NT2/D1 (cell line): ENCODE measurements around the gene KRT73.

Source experiments
- DNase-seq: peaks from one replicate; pipeline ENCODE4 v3.0.0-alpha.2; 2011; ENCODE audit warnings: low read depth, low spot score
- H3K27me3 ChIP-seq: 2 replicates; pipeline ENCODE4 v1.6.0; 2011; ENCODE audit warnings: mild to moderate bottlenecking; ENCODE audit not compliant: insufficient read length, insufficient read depth
- H3K36me3 ChIP-seq: 2 replicates; pipeline ENCODE4 v1.6.1; 2011; ENCODE audit warnings: mild to moderate bottlenecking, low read length, mixed read lengths; ENCODE audit not compliant: insufficient read depth, insufficient read length
- H3K4me1 ChIP-seq: 2 replicates; pipeline ENCODE4 v1.5.1; 2011; ENCODE audit not compliant: insufficient read depth, insufficient read length
- H3K4me3 ChIP-seq: 2 replicates; pipeline ENCODE4 v1.5.1; 2011; ENCODE audit warnings: low read depth; ENCODE audit not compliant: insufficient read length
- H3K9ac ChIP-seq: 2 replicates; pipeline ENCODE4 v1.6.0; 2011; ENCODE audit warnings: low read depth; ENCODE audit not compliant: insufficient read length
- H3K9me3 ChIP-seq: 2 replicates; pipeline ENCODE4 v1.5.1; 2011; ENCODE audit warnings: mild to moderate bottlenecking, low read length; ENCODE audit not compliant: insufficient read depth
- SUZ12 ChIP-seq: IDR thresholded peaks from 2 replicates; pipeline ENCODE4 v1.6.1; 2011; ENCODE audit not compliant: insufficient read length, insufficient read depth; ENCODE audit errors: extremely low read depth
- YY1 ChIP-seq: IDR thresholded peaks from 2 replicates; pipeline ENCODE4 v1.6.1; 2011; ENCODE audit not compliant: insufficient read length, insufficient read depth
- ZNF274 ChIP-seq: IDR thresholded peaks from 2 replicates; pipeline ENCODE4 v1.6.1; 2011; ENCODE audit warnings: mild to moderate bottlenecking, low read depth, low read length

The KRT73 gene

DNA sequence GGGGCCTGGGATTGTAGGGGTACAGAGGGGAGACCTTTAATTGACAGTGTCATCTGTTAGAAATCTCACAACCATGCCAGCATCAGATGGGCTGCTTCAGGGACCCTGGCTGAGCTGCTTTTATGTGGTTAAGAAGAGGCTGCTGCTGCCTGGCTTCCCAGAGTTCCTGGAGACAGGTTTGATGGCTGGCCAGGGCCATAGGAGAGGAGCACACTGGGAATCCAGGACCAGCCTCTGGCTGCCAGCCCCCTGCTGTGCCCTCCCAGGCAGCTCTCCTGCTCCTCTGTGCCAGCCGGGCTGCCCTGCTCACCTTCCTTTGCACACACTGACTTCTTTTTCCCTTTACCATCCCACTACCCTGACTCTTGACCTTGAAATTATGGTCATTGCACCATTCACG, 507 bp upstream of the KRT73 start:
- H3K27me3 ChIP-seq, result peaks cover 4% of the 10 kb centered on the region
- H3K36me3 ChIP-seq, result no peaks in the 10 kb centered on the region

DNA sequence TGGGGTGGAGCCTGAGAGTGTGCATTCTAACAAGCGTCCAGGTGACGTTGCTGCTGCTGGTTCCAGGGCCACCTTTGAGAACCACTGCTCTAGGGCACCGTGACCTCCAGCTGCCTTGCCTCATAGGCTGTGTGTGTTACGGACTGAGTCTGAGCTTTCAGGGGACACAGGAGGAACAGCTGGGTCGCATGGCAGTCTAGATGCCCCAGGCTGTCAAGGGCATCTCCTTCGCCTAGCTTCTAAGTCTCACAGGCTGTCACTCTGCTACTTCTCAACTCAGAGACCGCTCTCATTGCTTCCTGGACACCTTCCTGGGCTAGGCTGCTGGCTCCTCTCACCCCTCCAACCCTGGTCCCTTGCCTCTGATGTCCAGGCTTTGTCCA, 965 bp downstream of the KRT73 start:
- H3K27me3 ChIP-seq, result peaks cover 4% of the 10 kb centered on the region
- no peak for DNase-seq

More for the DNA sequence above, 507 bp upstream of the KRT73 start:
- TF ChIP-seq YY1, result no peak
- TF ChIP-seq ZNF274, result no peak
- no peak for TF ChIP-seq SUZ12
- DNase-seq, result no peak
- no peak overlapping the region for H3K4me3 ChIP-seq
- H3K4me1 ChIP-seq, result no peaks in the 10 kb centered on the region
- H3K9me3 ChIP-seq, result peaks cover 4% of the 10 kb centered on the region; the same call in 1 of the 2 replicates
- no peak overlapping the region for H3K9ac ChIP-seq

DNA sequence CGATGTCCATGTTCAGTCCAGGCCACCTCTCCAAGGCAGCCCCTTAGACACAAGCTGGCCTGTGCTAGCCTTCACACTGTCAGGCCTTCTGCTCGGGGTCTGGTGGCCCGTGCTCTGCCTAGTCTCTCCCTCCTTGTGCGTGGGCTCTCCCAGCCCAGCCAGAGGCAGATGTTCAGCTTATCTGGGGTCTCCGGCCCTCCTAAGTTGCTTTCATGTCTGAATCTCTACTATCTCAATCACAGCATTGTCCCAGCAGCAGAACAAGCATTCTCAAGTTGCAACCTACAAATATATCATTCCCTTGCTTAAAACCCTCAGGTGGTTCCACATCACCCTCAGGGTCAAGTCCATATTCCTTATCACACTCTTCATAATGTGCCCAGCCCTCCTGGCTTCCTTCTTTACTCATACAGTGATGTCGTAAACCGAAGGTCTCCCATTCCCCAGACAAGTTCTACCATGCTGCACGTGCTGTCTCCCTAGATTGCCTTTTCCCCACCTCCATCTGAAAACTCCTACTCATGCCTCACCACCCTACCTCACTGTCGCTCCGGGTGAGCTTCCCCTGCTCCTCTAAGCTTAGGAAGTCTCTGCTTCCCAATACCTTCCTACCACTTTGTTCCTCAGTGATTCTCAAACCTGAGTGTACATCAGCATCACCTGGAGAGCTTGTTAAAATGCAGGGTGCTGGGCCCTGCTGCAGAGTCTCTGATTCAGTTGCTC, 1.5 kb downstream of the KRT73 start:
- TF ChIP-seq YY1, result no peak
- TF ChIP-seq SUZ12, result no peak
- TF ChIP-seq ZNF274, result no peak
- no peaks in the 10 kb centered on the region for H3K36me3 ChIP-seq
- no peaks in the 10 kb centered on the region for H3K9me3 ChIP-seq
- no peak for DNase-seq
- H3K9ac ChIP-seq, result no peak overlapping the region
- H3K27me3 ChIP-seq, result peaks cover 6% of the 10 kb centered on the region
- H3K4me1 ChIP-seq, result no peaks in the 10 kb centered on the region
- H3K4me3 ChIP-seq, result no peak overlapping the region

More for the DNA sequence above, 965 bp downstream of the KRT73 start:
- no peak overlapping the region for H3K4me3 ChIP-seq
- H3K4me1 ChIP-seq, result no peaks in the 10 kb centered on the region
- H3K9me3 ChIP-seq, result no peaks in the 10 kb centered on the region
- TF ChIP-seq YY1, result no peak
- no peak for TF ChIP-seq SUZ12
- TF ChIP-seq ZNF274, result no peak
- no peaks in the 10 kb centered on the region for H3K36me3 ChIP-seq
- no peak overlapping the region for H3K9ac ChIP-seq

DNA sequence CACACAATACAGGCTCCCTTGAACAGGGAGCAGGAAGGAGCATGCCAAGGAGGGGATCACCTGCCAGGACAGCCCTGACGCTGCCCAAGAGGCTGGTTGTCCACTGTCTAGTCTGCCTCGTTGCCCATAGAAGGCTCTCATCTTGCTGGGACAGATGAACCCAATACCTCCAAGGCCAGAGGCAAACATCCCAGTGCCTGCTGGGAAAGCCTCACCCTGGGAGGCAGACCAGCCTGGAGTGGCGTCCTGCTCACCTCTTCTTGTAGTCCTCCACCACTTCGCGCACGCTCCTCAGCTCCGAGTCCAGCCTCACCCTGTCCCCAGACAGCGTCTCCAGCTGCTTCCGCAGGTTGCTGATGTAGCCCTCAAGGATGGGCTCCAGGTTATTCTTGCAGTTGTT, 2.4 kb downstream of the KRT73 start:
- Histone ChIP-seq H3K4me3 (no peak overlapping the region), H3K9ac (no peak overlapping the region), H3K36me3 (no peaks in the 10 kb centered on the region), H3K27me3 (peaks cover 15% of the 10 kb centered on the region), H3K9me3 (no peaks in the 10 kb centered on the region), H3K4me1 (peaks cover 2% of the 10 kb centered on the region)
- no peak for DNase-seq
- TF ChIP-seq YY1, result no peak
- TF ChIP-seq ZNF274, result no peak
- no peak for TF ChIP-seq SUZ12

GRCh38 chr12:52615208-52615868, 3.0 kb downstream of the KRT73 start:
- Histone ChIP-seq H3K4me1 (peaks cover 6% of the 10 kb centered on the region), H3K9ac (no peak overlapping the region), H3K9me3 (no peaks in the 10 kb centered on the region), H3K4me3 (no peak overlapping the region), H3K36me3 (no peaks in the 10 kb centered on the region), H3K27me3 (peaks cover 17% of the 10 kb centered on the region)
- no peak for TF ChIP-seq SUZ12
- no peak for TF ChIP-seq ZNF274
- no peak for TF ChIP-seq YY1
- DNase-seq, result no peak

- peaks cover 6% of the 10 kb centered on the region for H3K4me1 ChIP-seq
- H3K36me3 ChIP-seq, result no peaks in the 10 kb centered on the region
- H3K9ac ChIP-seq, result no peak overlapping the region
- peaks cover 17% of the 10 kb centered on the region for H3K27me3 ChIP-seq
- H3K4me3 ChIP-seq, result no peak overlapping the region
- no peak for DNase-seq
- H3K9me3 ChIP-seq, result no peaks in the 10 kb centered on the region
- TF ChIP-seq SUZ12 (no peak), YY1 (no peak), ZNF274 (no peak)
Measured at GRCh38 chr12:52614381-52615207, 3.8 kb downstream of the KRT73 start.
